Stimulated activated naive CD8-positive, alpha-beta T cell treated with anti-CD3 and anti-CD28 coated beads, Interleukin-15, Interleukin-2, amounts not matched to agents 100 ng/mL and 50 ng/mL, for 24 hours (primary cell): ENCODE results near the gene TAF5L.
"Not testable (repeated sequence)": the region's sequence is repeated elsewhere in the genome, so short reads cannot be mapped to it uniquely, and the experiment has no call there.

ENCODE experiments used
- H3K27ac Mint-ChIP-seq: one replicate; pipeline ENCODE4 v1.8.0; 2021; ENCODE audit warnings: mild to moderate bottlenecking, mixed read lengths
- H3K27me3 Mint-ChIP-seq: one replicate; pipeline ENCODE4 v1.8.0; 2021; ENCODE audit warnings: mixed read lengths
- H3K36me3 Mint-ChIP-seq: one replicate; pipeline ENCODE4 v1.8.0; 2021; ENCODE audit warnings: low read depth, mixed read lengths
- H3K4me1 Mint-ChIP-seq: one replicate; pipeline ENCODE4 v1.8.0; 2021; ENCODE audit warnings: low read depth, mixed read lengths
- H3K4me3 Mint-ChIP-seq: one replicate; pipeline ENCODE4 v1.8.0; 2021; ENCODE audit warnings: mild to moderate bottlenecking, mixed read lengths
- H3K9me3 Mint-ChIP-seq: one replicate; pipeline ENCODE4 v1.8.0; 2021; ENCODE audit warnings: mixed read lengths

Gene TAF5L

DNA sequence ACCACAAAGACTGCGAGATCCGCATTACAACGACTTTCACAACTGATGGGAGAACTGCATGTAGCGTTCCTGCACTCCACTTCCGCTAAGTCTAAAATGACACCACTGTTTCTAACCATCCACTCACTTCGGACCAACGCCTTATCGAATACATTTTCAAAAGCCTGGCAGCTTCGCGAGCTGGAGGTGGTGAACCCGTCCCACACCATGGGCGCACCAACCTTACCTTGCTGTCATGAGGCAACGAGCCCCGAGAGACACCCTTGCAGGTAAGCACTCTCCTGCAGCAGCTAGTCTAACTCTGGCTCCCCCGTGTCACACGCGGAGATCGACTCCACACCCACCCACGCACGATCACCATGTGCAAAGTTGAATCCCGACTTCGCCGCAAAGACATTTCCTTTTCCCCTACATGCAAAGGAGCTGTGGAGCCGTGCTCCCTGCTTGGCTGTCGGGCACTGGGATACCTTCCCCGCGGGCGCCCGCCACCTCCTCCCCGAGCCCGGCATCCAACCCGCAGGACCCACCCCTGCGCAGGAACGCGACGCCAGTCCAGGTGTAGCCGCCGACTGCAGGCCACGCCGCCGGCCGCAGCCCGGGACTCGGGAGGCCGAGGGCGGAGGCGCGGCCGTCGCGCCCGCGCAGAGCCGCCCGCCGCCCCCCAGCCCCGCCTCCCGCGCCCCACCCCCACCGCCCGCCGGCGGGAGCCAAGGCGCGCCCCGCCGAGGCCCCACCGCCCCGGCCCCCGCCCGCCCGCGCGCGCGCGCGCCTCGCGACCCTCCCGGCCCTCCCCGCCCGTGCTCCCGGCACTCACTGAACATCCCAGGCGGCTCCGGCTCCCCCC is 629 bp downstream of the TAF5L start:
- Mint-ChIP-seq H3K4me3 (peak overlapping the region; percentile 96), H3K4me1 (peaks cover 73% of the 10 kb centered on the region), H3K27ac (peak overlapping the region; percentile 87), H3K9me3 (no peaks in the 10 kb centered on the region), H3K36me3 (peaks cover 43% of the 10 kb centered on the region), H3K27me3 (no peaks in the 10 kb centered on the region)

DNA sequence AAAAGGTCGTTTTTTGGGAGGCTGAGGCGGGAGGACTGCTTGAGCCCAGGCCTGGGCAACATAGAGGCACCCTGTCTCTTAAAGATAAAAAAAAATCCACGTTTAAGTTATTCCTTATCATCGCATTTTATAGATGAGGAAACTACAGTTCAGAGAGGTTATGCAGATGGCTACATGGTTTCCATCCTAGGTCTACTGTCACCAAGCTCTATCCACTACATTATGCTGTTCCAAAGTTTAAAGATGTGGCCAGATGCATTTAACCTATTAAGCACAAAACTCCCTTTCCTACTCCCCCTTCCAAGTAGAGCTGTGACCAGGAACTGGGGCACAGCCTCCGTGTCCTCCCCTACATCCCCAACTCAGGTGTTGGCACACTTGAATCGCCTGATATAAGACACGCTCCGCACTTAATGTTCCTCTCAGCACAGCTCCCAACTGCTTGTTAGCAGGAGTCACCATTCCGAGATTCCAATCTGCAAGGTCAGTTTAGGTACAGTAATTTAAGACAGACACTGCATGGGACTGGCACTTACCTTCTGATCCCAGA is 1.3 kb downstream of the TAF5L start:
- Mint-ChIP-seq H3K4me3 (peak overlapping the region; percentile 96), H3K4me1 (peaks cover 73% of the 10 kb centered on the region), H3K27me3 (no peaks in the 10 kb centered on the region), H3K36me3 (peaks cover 41% of the 10 kb centered on the region), H3K9me3 (no peaks in the 10 kb centered on the region), H3K27ac (peak overlapping the region; percentile 87)

DNA sequence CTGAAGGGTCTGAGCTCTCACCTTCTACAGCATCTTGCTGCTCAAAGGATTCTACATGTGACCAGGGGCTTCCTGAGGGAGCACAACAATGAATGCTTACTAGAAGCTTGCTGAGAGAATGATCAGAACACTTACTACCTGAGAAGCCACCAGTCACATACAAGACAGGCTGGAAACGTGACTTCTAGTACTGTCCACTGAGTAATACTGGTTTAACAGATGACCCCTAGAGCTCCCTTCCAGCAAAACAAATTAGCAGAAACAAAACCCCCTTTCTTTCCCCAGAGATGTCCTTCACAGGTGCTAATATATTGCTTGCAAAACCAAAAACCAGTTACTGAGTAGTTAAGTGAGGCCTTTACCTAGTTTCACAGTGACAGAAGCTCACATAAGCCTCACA is 2.1 kb downstream of the TAF5L start:
- Mint-ChIP-seq H3K27ac (no peak overlapping the region), H3K4me1 (peaks cover 74% of the 10 kb centered on the region), H3K36me3 (peaks cover 36% of the 10 kb centered on the region), H3K27me3 (no peaks in the 10 kb centered on the region), H3K4me3 (peak overlapping the region; percentile 56), H3K9me3 (no peaks in the 10 kb centered on the region)

DNA sequence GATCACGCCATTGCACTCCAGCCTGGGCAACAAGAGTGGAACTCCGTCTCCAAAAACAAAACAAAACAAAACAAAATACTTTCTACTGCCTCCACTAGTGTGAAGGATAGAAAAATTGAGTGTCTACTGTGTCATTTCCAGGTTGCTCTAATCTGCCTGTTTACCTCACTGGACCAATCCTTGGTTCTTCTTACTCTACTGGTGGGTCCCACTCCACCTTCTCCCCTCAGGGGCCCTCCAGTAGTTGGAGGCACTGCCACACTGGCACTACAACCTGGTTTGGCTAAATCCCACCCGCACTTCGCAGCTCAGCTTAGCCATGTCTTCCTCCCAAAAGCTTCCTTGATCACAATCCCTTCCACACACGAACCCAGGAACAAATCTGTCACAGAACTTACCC is 2.7 kb downstream of the TAF5L start:
- H3K27ac Mint-ChIP-seq = peak overlapping the region; percentile 28
- no peaks in the 10 kb centered on the region for H3K27me3 Mint-ChIP-seq
- no peak overlapping the region for H3K4me3 Mint-ChIP-seq
- H3K36me3 Mint-ChIP-seq = peaks cover 30% of the 10 kb centered on the region
- no peaks in the 10 kb centered on the region for H3K9me3 Mint-ChIP-seq
- peaks cover 74% of the 10 kb centered on the region for H3K4me1 Mint-ChIP-seq

DNA sequence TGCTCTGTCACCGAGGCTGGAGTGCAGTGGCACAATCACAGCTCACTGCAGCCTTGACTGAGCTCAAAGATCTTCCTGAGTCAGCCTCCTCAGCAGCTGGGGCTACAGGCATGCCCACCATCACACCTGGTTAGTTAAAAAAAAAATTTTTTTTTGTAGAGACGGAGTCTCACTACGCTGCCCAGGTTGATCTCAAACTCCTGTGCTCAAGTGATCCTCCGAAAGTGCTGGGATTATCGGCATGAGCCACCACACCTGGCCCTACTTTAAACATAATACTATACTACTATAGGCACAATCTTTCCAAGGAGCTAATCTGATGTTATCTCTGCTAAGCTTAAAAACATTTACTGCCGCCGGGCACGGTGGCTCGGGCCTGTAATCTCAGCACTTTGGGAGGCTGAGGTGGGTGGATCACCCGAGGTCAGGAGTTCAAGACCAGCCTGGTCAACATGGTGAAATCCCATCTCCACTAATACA is 3.2 kb downstream of the TAF5L start:
- not testable (repeated sequence) for H3K9me3 Mint-ChIP-seq, H3K27ac Mint-ChIP-seq, H3K27me3 Mint-ChIP-seq, H3K4me3 Mint-ChIP-seq
- peaks cover 73% of the 10 kb centered on the region for H3K4me1 Mint-ChIP-seq
- H3K36me3 Mint-ChIP-seq = peaks cover 29% of the 10 kb centered on the region

DNA sequence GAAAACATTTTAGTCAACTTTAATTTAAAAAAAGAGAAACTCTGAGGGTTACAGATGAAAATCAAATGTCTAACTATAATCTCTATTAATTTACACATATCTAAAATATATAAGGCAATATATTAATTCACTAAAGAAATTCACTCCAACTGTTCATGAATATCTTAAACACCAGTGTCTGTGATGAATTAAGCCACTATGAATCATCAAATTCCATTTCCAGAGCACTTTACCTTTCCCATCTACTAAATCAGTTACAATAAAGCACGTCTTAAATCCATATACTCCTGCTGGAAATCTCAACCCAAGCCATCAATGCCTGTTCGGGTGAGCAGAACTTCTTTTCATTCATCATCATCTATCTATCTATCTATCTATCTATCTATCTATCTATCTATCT is 4.3 kb downstream of the TAF5L start:
- H3K4me3 Mint-ChIP-seq = no peak overlapping the region
- H3K36me3 Mint-ChIP-seq = peaks cover 32% of the 10 kb centered on the region
- H3K27me3 Mint-ChIP-seq = no peaks in the 10 kb centered on the region
- H3K9me3 Mint-ChIP-seq = no peaks in the 10 kb centered on the region
- H3K27ac Mint-ChIP-seq = no peak overlapping the region
- peaks cover 63% of the 10 kb centered on the region for H3K4me1 Mint-ChIP-seq

DNA sequence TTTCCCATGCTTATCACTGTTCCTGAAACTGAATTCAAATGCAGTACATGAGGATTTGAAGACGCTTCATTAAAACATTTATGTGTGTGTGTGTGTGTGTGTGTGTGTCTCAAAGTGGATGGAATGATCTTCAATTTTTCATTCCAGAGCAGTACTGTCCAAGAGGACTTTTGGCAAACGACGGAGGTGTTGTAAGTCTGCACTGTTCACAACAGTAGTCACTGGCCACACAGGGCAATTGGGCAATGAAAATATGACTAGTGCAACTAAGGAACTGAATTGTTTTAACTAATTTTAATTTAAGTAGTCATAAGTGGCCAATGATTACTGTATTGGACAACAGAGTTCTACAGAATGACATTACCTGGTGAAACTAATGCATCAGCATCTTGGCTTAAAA is 5.0 kb downstream of the TAF5L start:
- Mint-ChIP-seq H3K27me3 (no peaks in the 10 kb centered on the region), H3K4me3 (no peak overlapping the region), H3K27ac (no peak overlapping the region), H3K4me1 (peaks cover 62% of the 10 kb centered on the region), H3K9me3 (no peaks in the 10 kb centered on the region), H3K36me3 (peaks cover 32% of the 10 kb centered on the region)

DNA sequence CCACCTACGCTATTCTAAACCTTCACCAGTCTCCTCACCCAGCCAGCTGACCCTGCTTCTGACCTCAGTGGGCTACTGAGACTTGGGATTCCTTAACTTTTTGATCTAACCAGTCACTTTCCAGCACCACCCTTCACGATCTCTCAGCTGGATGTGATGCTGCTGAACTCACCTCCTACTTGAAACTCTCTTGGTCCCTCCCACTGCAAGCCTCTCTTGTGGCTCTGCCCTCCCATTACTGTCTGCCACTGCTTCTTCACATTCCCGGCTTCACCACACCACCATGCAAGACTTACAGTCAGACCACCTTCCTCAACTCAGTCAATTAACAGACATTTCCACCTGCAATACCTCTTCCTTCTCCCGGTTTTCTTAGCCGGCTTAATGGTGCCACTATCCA is 6.3 kb downstream of the TAF5L start:
- Mint-ChIP-seq H3K27me3 (no peaks in the 10 kb centered on the region), H3K36me3 (peaks cover 26% of the 10 kb centered on the region), H3K27ac (peak overlapping the region; percentile 3), H3K4me1 (peaks cover 56% of the 10 kb centered on the region), H3K4me3 (no peak overlapping the region), H3K9me3 (no peaks in the 10 kb centered on the region)

DNA sequence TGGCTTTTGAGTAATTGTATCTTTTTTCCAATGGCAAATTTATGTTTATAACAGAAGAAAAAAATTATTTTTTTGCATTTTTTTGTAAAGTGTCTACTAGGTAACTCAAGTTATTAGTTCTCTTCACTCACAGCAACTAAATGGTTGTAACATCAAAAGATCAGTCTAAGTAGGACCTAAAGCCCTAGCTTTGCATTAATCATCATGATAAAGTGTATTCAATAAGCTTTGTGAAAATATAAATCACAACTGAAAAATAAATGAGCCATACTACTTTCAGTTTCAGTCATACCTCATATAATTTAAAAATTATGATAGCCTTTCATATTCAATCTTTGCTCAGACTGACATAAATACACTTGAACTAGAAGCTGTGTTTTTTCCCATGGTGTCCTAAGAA is 6.9 kb downstream of the TAF5L start:
- peaks cover 32% of the 10 kb centered on the region for H3K36me3 Mint-ChIP-seq
- no peak overlapping the region for H3K4me3 Mint-ChIP-seq
- no peaks in the 10 kb centered on the region for H3K27me3 Mint-ChIP-seq
- H3K9me3 Mint-ChIP-seq = no peaks in the 10 kb centered on the region
- peaks cover 50% of the 10 kb centered on the region for H3K4me1 Mint-ChIP-seq
- H3K27ac Mint-ChIP-seq = no peak overlapping the region

DNA sequence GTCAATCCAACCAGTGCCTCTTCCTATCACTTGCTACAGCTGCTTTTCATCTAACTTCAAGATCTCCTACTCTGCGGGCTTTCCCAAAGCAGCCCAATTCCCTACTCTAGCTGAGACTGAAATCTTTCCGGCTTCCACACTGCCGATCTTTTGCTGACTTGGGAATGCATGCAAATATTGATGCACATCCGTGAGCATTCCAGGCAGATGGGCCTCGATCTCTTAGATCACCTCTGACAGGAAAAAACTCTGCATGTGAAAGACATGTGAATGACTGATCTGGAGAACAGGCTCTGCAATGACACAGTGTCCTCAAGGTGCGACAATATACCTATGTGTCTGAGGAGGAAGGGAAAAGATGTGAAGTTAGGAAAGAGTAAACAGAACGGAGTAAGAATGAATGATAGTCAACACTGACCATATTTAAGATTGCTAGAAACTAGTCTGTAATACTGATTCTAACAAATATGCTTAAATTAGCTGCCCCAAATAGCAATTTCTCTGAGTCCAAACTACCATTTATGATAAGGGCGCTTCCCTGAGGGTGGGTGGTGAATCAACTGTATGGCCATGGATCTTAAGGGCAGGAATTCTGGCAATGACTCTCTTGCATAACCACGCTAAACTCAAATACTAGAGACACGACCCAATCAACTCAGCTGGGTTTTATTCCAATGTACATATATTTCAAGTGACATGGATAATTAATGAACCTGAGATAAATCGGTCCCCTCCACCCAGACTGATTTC is 8.4 kb downstream of the TAF5L start:
- no peak overlapping the region for H3K4me3 Mint-ChIP-seq
- H3K27ac Mint-ChIP-seq = no peak overlapping the region
- peaks cover 35% of the 10 kb centered on the region for H3K4me1 Mint-ChIP-seq
- no peaks in the 10 kb centered on the region for H3K27me3 Mint-ChIP-seq
- no peaks in the 10 kb centered on the region for H3K9me3 Mint-ChIP-seq
- peaks cover 41% of the 10 kb centered on the region for H3K36me3 Mint-ChIP-seq

DNA sequence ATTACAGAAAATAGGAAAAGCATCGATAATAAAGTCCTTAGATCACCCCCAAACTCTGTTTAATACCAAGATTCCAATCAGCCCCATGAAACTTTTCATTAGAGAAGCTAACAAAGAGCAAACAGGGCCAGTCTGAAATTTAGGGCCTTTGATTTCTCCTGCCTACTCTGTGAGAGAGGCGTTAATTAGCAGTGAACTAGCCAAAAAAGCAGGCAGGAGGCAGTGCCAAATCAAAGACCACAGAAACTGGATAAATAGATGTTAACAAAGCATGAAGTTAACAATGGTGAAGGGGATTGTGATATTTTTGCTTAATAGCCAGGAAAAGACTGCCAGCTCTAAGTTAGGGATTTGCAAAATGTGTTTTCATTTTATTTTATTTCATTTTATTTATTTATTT is 11.2 kb downstream of the TAF5L start:
- no peak overlapping the region for H3K27ac Mint-ChIP-seq
- H3K36me3 Mint-ChIP-seq = peaks cover 55% of the 10 kb centered on the region

DNA sequence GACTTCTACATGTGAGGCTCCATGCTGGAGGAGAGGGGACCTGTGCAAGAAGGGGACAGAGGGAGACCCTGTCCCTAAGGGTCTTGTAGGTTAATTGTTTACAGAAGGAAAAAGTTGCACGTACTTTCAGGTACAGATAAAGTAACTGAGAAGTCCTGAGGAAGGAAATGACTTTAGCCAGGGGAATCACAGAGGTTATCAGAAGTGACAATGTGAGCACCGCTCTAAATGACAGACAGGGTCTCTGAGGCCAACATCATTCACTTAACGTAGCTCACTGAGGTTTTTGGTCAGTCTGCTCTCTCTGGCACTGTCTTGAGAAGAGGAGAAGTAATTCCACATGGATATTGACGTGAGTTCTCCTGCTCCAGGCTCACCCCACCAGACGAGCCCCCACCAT is 12.0 kb downstream of the TAF5L start:
- Mint-ChIP-seq H3K36me3 (peaks cover 59% of the 10 kb centered on the region), H3K4me3 (no peak overlapping the region), H3K4me1 (peaks cover 8% of the 10 kb centered on the region), H3K27me3 (no peaks in the 10 kb centered on the region), H3K9me3 (no peaks in the 10 kb centered on the region), H3K27ac (no peak overlapping the region)

More for the DNA sequence above, 11.2 kb downstream of the TAF5L start:
- Mint-ChIP-seq H3K4me1 (peaks cover 15% of the 10 kb centered on the region), H3K27me3 (no peaks in the 10 kb centered on the region), H3K4me3 (no peak overlapping the region), H3K9me3 (no peaks in the 10 kb centered on the region)

DNA sequence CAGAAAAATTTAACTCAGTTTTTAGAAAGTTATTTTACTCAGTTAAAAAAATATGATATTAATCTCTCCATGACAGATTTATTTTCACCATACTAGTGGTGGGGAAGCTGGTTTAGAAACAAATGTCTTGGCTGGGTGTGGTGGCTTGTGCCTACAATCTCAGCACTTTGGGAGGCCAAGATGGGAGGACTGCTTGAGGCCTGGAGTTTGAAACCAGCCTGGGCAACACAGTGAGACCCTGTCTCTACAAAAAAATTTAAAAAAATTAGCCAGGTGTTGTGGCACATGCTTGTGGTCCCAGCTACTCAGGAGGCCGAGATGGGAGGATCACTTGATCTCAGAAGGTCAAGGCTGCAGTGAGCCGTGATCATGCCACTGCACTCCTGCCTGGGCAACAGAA is 17.3 kb downstream of the TAF5L start:
- Mint-ChIP-seq H3K27ac (no peak overlapping the region), H3K4me3 (no peak overlapping the region), H3K36me3 (peaks cover 88% of the 10 kb centered on the region), H3K4me1 (no peaks in the 10 kb centered on the region), H3K27me3 (no peaks in the 10 kb centered on the region), H3K9me3 (no peaks in the 10 kb centered on the region)

DNA sequence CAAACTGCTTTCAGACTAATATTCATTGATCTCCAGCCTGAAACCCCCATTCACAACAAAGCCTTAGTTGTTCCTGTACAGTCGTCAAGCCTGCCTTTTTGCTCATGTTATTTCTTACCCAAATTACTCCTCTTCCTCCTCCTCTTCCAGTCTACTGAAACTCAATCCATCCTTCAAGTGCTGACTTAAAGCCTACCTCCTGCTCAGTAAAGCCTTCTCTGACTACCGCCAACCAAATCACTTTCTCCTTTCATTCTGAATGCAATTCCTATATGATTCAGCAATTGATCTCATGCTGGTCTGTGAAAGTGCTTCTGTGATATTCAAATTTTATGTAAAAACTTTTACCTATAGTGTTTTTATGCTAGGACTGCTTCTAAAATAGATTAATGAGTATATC is 18.6 kb downstream of the TAF5L start:
- no peak overlapping the region for H3K4me3 Mint-ChIP-seq
- H3K36me3 Mint-ChIP-seq = peaks cover 84% of the 10 kb centered on the region
- peak overlapping the region; percentile 13 for H3K27ac Mint-ChIP-seq
- H3K4me1 Mint-ChIP-seq = no peaks in the 10 kb centered on the region
- H3K27me3 Mint-ChIP-seq = no peaks in the 10 kb centered on the region
- no peaks in the 10 kb centered on the region for H3K9me3 Mint-ChIP-seq

DNA sequence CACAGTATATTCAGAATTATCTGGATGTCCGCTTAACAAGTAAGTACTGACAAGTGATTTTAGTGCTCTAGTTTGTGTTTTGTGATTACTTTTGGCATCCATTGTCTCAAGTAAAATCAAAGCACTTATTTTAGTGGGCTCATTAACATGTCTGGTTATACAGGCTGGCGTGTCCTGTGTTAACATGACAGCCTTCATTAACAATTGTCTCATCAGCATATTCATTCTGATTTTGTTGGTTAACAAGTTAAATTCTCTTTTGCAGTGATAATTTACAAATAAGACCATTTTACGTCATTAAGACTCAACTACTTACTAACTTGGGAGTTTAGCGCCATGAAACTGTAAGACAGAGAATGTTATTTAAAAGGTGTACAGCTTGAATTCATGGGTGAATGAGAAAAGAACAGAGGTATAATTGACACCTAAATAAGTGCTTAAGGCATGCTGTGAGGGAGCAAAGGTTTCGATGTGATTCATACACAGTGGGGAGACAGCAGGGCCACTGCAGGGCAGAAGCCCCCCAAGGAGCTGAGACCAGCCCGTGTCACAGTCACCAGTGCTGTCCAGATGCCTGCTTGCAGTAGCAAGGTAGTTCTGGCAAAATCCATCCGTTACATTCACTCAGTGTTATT is 22.4 kb downstream of the TAF5L start:
- H3K9me3 Mint-ChIP-seq = no peaks in the 10 kb centered on the region
- H3K36me3 Mint-ChIP-seq = peaks cover 83% of the 10 kb centered on the region
- H3K4me3 Mint-ChIP-seq = no peak overlapping the region
- H3K4me1 Mint-ChIP-seq = peaks cover 4% of the 10 kb centered on the region
- no peaks in the 10 kb centered on the region for H3K27me3 Mint-ChIP-seq
- no peak overlapping the region for H3K27ac Mint-ChIP-seq
